22Rv1 (cell line): ENCODE results near the gene ZNF318.

Source experiments
- CTCF ChIP-seq: fragments of 450-650 bp; IDR thresholded peaks from 2 replicates; pipeline ENCODE4 v1.5.1; 2017; ENCODE audit warnings: mild to moderate bottlenecking
- ZFX ChIP-seq: fragments of 450-650 bp; IDR thresholded peaks from 2 replicates; pipeline ENCODE4 v1.6.1; 2017; ENCODE audit warnings: antibody characterized with exemption, borderline replicate concordance

DNA sequence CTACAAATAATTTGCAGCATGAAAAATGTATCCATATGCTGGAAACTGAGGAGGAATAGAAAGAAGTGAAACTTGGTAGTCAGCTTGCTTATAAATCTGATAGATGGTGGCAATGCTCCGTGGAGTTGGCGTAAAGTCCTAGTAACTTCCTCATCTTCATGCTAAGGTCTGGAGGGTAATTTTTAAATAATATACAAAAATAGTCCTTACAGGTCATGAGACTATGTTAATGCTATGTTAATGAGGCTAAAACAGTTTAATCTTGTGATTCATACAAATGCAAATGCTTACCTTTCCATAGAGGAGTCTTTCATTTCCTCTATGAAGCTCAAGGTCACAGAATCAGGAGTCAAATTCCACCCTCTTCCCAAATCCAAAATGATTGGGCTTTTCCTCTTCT is 51.4 kb downstream of the ZNF318 start:
- no peak for TF ChIP-seq CTCF
- no peak for TF ChIP-seq ZFX
